Panc1 (cell line): Measurements from ENCODE around the gene DHX32. TPM values are rescaled to one million over a fixed set of nuclear protein-coding genes. Genes with fewer than 3 reads are reported as not detected.
A peak's percentile ranks its signal among the peaks of the same experiment; 100 is the strongest.

Experiments
- ATAC-seq: fragments of 200-7000 bp; cut with Tn5 transposase; 2 replicates; pipeline ENCODE4 v1.9.1; 2020; ENCODE audit warnings: mild to moderate bottlenecking, moderate library complexity
- BruUV-seq: library from RNA; stranded (reverse); fragments of 400-500 nt; replicated peaks from 2 replicates; lab custom pipeline; 2021; lab: Mats Ljungman, UMichigan
- CTCF ChIA-PET: fragments of 300-600 bp; sonication (Branson Sonifier 250); formaldehyde crosslinking; loops from one replicate; lab custom pipeline; 2022; ENCODE audit warnings: antibody characterized with exemption; lab: Charles Lee
- POLR2A ChIA-PET: fragments of 300-600 bp; sonication (Branson Sonifier 250); formaldehyde crosslinking; loops from one replicate; lab custom pipeline; 2022; ENCODE audit warnings: antibody characterized with exemption; lab: Charles Lee
- DNase-seq: peaks from one replicate; pipeline ENCODE4 v3.0.0-alpha.2; 2010; ENCODE audit warnings: low read depth, low spot score
- H3K27ac ChIP-seq: 2 replicates; pipeline ENCODE4 v1.5.1; 2011; ENCODE audit warnings: mild to moderate bottlenecking, low read length, inconsistent platforms
- H3K27me3 ChIP-seq: fragments of 200-500 bp; sonication (Bioruptor generic); 2 replicates; pipeline ENCODE4 v1.6.0; 2014; ENCODE audit warnings: low read length, inconsistent platforms; ENCODE audit not compliant: control insufficient read depth, insufficient read depth
- H3K36me3 ChIP-seq: fragments of 200-500 bp; sonication (Bioruptor generic); 2 replicates; pipeline ENCODE4 v1.5.1; 2014; ENCODE audit warnings: inconsistent platforms, mild to moderate bottlenecking, low read length, moderate library complexity; ENCODE audit not compliant: control insufficient read depth, insufficient read depth
- H3K4me1 ChIP-seq: 2 replicates; pipeline ENCODE4 v1.5.1; 2011; ENCODE audit warnings: inconsistent platforms, mild to moderate bottlenecking, low read length, moderate library complexity; ENCODE audit not compliant: control insufficient read depth, insufficient read depth
- H3K4me3 ChIP-seq, 2 experiments: 2 replicates each; pipeline ENCODE4 v1.5.1; 2011 to 2012; ENCODE audit warnings: low read depth in 2 of 2, low read length in 2 of 2, mild to moderate bottlenecking in 2 of 2, inconsistent platforms in 1 of 2, moderate library complexity in 1 of 2
- H3K9me3 ChIP-seq: fragments of 200-500 bp; sonication (Bioruptor generic); 2 replicates; pipeline ENCODE4 v1.5.1; 2014; ENCODE audit warnings: low read depth, mild to moderate bottlenecking, inconsistent platforms, low read length, moderate library complexity; ENCODE audit not compliant: control insufficient read depth, insufficient read depth
- CTCF ChIP-seq: fragments of 450-650 bp; IDR thresholded peaks from 2 replicates; pipeline ENCODE4 v1.5.1; 2017; ENCODE audit warnings: mild to moderate bottlenecking
- POLR2AphosphoS5 ChIP-seq: IDR thresholded peaks from 2 replicates; pipeline ENCODE4 v1.6.1; 2012; ENCODE audit warnings: mild to moderate bottlenecking, low read depth, low read length, moderate library complexity
- SIN3A ChIP-seq: IDR thresholded peaks from 2 replicates; pipeline ENCODE4 v1.6.1; 2012; ENCODE audit warnings: low read depth, mild to moderate bottlenecking, low read length, moderate library complexity, borderline replicate concordance; ENCODE audit not compliant: insufficient read depth
- TCF7L2 ChIP-seq: IDR thresholded peaks from 2 replicates; pipeline ENCODE4 v1.6.1; 2011; ENCODE audit warnings: mild to moderate bottlenecking, low read depth, low read length, inconsistent platforms
- in situ Hi-C: cut with HindIII; loops from 2 replicates; pipeline ENCODE4 v1.10.0; 2016; ENCODE audit warnings: low sequenced_read_pairs, low pct_unique_long_range_greater_than_20kb
- intact Hi-C: fragments of 100-400 bp; cut with micrococcal nuclease; formaldehyde crosslinking; loops from one replicate; pipeline ENCODE4 v1.10.0; 2022; ENCODE audit not compliant: unreplicated experiment
- total RNA-seq: library from RNA; stranded (reverse); gene quantifications from one replicate; pipeline ENCODE4 v1.2.1, GENCODE V29; 2021; ENCODE audit not compliant: unreplicated experiment
- TF ChIP-seq, protein P1 (sequence below), 2 experiments: IDR thresholded peaks; 2 replicates each; pipeline ENCODE4 v1.6.1; 2011 to 2012; ENCODE audit warnings: low read depth in 2 of 2, control low read depth in 1 of 2, low read length in 1 of 2, mild to moderate bottlenecking in 1 of 2, moderate library complexity in 1 of 2; ENCODE audit not compliant: insufficient read depth in 1 of 2

Gene DHX32
- total RNA-seq, 1 experiment from 2014 or later, result 117 TPM

- in situ Hi-C loops, result no loop called here
- CTCF ChIA-PET, result no interaction called here
These were observed 58.0 kb downstream of the DHX32 start, which contains the start of the genes BCCIP and UROS for GRCh38 chr10:125822878-125823662. BCCIP (plus strand) TSS chr10:125823546; CDS start chr10:125823558, 12 bp downstream. UROS (minus strand) TSS chr10:125823258; CDS start chr10:125816499, 6,759 bp downstream.

GRCh38 chr10:125820701-125821100 is 60.4 kb downstream of the DHX32 start:
- TF ChIP-seq TCF7L2 (no peak), SIN3A (no peak), POLR2AphosphoS5 (no peak)
- TF ChIP-seq, protein P1, sequence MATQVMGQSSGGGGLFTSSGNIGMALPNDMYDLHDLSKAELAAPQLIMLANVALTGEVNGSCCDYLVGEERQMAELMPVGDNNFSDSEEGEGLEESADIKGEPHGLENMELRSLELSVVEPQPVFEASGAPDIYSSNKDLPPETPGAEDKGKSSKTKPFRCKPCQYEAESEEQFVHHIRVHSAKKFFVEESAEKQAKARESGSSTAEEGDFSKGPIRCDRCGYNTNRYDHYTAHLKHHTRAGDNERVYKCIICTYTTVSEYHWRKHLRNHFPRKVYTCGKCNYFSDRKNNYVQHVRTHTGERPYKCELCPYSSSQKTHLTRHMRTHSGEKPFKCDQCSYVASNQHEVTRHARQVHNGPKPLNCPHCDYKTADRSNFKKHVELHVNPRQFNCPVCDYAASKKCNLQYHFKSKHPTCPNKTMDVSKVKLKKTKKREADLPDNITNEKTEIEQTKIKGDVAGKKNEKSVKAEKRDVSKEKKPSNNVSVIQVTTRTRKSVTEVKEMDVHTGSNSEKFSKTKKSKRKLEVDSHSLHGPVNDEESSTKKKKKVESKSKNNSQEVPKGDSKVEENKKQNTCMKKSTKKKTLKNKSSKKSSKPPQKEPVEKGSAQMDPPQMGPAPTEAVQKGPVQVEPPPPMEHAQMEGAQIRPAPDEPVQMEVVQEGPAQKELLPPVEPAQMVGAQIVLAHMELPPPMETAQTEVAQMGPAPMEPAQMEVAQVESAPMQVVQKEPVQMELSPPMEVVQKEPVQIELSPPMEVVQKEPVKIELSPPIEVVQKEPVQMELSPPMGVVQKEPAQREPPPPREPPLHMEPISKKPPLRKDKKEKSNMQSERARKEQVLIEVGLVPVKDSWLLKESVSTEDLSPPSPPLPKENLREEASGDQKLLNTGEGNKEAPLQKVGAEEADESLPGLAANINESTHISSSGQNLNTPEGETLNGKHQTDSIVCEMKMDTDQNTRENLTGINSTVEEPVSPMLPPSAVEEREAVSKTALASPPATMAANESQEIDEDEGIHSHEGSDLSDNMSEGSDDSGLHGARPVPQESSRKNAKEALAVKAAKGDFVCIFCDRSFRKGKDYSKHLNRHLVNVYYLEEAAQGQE (IDR thresholded peaks at IDR 0.05; ENCODE audit: insufficient read depth in 1 of 2, low read depth in 2 of 2, low read length in 1 of 2), result no peak
- BruUV-seq, result no TSS peak
- CTCF ChIA-PET, result no interaction called here
- Histone ChIP-seq H3K27me3 (no peaks in the 10 kb centered on the region), H3K9me3 (no peaks in the 10 kb centered on the region), H3K4me3 (no peak overlapping the region), H3K36me3 (peaks cover 17% of the 10 kb centered on the region), H3K4me1 (peaks cover 21% of the 10 kb centered on the region), H3K27ac (no peak overlapping the region)
- in situ Hi-C loops, result no loop called here
- POLR2A ChIA-PET, result interaction anchor here (0.6 kb wide), 1 partner anchor 848 kb away, joined by 4 read pairs; no protein-coding TSS in a partner anchor
- DNase-seq (no peak), ATAC-seq (no peak)
- intact Hi-C loops, result no loop called here

More at GRCh38 chr10:125822878-125823662, 58.0 kb downstream of the DHX32 start, which contains the start of the genes BCCIP and UROS:
- peak; percentile 81 for DNase-seq
- TF ChIP-seq POLR2AphosphoS5, result peak; percentile 88; the same call in 1 of the 2 replicates
- no peak for TF ChIP-seq CTCF
- peak; percentile 72 for TF ChIP-seq TCF7L2
- no peak; the same call in 1 of the 2 replicates for TF ChIP-seq SIN3A
- peaks cover 26% of the 10 kb centered on the region for H3K4me1 ChIP-seq
- no peaks in the 10 kb centered on the region for H3K9me3 ChIP-seq
- no peaks in the 10 kb centered on the region for H3K27me3 ChIP-seq
- ATAC-seq, result peak; percentile 90
- H3K36me3 ChIP-seq, result peaks cover 37% of the 10 kb centered on the region
- POLR2A ChIA-PET, result interaction anchor here (0.6 kb wide), 1 partner anchor 52 kb away, joined by 3 read pairs; no protein-coding TSS in a partner anchor
- intact Hi-C loops, result no loop called here
- BruUV-seq, result no TSS peak
- peak within 1 kb of the TSS; percentile 76 to 98 for H3K4me3 ChIP-seq
- peak within 1 kb of the TSS; percentile 99 for H3K27ac ChIP-seq
